ENCODE results near the gene EEFSEC.

GRCh38 chr3:128311441-128311844, 158.2 kb downstream of the EEFSEC start:
- TF ChIP-seq CTCF (IDR thresholded peaks at IDR 0.05 in 8 of 11, conservative IDR thresholded peaks at IDR 0.05 in 3 of 11) (no peak), POLR2A (IDR thresholded peaks at IDR 0.05) (no peak), POLR2AphosphoS5 (IDR thresholded peaks at IDR 0.05) (no peak)
